HG02981 (cell line): ENCODE data around the gene UBE2V1.
A peak's percentile ranks its signal among the peaks of the same experiment; 100 is the strongest.
"Not testable (repeated sequence)": the region's sequence is repeated elsewhere in the genome, so short reads cannot be mapped to it uniquely, and the experiment has no call there.

ENCODE experiments used
- ATAC-seq: cut with Tn5 transposase; IDR thresholded peaks from one replicate; pipeline ENCODE4 v1.9.1; 2021; ENCODE audit warnings: mild to moderate bottlenecking, moderate library complexity; ENCODE audit not compliant: unreplicated experiment

Gene UBE2V1

DNA sequence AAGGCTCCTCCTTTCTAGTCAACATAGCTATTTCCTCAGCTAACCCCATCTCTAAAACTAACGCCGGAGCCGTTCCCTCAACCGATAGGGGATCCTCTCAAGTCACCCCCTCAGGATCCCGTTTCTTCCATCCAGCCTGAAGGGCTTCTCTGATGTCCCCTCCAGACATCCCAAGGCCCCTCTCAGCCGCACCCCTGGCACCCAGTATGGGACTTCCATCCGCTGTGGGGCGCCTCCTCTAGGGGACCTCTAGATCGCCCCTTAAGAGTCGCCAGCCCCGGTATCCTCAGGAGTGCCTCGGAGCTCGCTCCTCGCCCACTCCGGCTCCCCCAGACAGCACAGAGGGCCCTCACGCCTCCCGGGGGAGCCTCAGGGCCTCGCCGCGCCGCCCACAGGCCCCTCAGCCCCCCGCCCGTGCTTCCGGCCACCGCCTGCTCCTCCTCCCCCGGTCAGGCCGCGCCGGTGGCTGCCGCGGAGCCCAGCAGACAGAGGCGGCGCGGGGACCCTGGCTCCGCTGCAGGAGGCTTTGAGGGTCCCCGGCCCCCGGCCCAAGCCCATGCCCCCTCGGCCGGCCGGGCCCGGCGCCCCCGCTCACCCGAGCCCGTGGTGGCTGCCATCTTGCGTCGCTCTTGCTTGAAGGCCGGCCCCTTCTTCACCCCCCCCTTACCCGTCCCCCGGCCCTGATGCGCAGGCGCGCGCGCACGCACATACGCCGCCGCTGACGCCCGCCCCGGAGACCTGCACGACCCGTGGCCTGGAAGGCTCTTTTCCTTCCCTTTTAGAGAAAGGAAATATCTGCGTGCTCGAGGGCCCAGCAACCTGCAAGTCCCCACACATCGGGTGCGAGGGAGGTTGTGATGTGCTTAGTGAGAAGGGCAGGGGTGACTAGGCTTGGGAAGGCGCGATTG lies at the start of gene UBE2V1:
TSS of gene UBE2V1 (minus strand) at position 639 of the 908 bp plus-strand sequence. CDS start at position 617, 22 bp downstream.
- peak; percentile 27 for ATAC-seq

DNA sequence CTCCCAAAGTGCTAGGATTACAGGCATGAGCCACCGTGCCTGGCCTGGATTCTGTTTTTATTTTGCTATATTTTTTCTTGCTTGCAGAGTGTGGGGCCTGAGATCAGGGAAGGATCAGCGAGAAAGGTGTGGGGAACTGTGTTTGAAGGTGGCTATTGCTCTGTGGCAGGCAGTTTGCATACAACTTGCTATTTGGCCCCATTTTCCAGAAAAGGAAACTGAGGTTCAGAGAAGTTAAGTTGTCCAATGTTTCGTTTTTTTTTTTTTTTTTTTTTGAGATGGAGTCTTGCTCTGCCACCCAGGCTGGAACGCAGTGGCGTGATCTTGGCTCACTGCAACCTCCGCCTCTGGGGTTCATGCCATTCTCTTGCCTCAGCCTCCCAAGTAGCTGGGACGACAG lies 48.5 kb upstream of the UBE2V1 start:
- ATAC-seq: not testable (repeated sequence)

DNA sequence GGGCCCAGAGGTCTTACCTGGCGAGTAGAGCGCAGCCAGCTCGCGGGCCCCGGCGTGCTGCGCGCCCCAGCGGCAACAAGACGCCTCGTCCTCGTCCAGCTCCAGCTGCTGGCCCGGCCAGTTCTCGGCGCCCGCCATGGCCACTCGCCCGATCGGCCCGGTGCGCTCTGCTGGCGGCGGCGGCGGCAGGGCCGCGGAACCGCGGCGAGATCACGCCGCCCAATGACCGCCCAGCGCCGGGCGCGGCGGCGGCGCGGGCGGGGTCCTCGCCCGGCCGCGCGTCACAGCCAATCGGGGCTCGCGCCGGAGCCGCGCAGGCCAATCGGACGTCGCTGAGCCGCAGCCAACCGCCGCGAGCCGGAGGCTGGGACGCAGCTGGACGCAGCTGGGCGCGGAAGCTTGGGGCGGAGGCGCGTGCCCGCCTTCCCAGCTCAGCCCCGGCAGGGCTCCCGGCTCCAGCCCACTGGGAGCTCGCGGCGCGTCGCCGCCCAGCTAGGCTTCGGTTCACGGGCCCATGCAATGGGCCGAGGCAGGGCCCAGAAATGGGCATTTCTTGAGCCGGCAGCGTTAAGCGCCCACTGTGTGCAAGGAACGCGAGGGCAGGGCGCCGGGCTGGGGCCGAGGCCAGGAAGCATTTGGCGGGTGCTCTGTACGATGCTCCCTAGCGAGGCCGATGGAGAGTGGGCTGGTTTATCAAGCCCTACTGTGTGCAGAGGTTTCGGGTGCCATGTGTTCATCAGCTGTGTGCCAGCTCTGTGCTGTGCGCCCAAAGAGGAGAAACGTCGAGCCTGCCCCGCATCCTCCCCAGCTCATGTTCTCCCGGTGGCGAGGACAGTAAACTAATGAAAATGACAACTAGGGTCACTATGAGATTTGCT lies 40.8 kb upstream of the UBE2V1 start, which contains the start of gene PEDS1:
TSS of gene PEDS1 (minus strand) at position 224 of the 878 bp plus-strand sequence. CDS start at position 138, 86 bp downstream.
- ATAC-seq: peak; percentile 95

DNA sequence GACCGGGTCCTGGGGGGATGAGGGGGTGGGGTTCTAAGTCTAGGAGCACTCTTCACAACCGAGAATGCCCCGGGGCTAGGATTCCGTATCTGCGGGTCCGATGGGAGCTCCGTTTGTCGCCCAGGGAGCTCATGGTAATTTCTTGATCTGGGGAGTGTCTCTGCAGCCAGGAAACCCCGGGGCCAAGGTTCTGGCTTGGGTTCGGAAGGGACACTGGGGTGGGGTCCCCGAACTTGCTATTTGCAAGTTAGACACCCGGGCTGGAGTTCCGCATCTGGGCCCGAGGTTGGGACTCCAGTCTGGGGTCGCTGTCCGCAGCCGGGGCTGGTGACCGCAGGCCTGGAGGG lies 40.2 kb upstream of the UBE2V1 start:
- no peak for ATAC-seq

DNA sequence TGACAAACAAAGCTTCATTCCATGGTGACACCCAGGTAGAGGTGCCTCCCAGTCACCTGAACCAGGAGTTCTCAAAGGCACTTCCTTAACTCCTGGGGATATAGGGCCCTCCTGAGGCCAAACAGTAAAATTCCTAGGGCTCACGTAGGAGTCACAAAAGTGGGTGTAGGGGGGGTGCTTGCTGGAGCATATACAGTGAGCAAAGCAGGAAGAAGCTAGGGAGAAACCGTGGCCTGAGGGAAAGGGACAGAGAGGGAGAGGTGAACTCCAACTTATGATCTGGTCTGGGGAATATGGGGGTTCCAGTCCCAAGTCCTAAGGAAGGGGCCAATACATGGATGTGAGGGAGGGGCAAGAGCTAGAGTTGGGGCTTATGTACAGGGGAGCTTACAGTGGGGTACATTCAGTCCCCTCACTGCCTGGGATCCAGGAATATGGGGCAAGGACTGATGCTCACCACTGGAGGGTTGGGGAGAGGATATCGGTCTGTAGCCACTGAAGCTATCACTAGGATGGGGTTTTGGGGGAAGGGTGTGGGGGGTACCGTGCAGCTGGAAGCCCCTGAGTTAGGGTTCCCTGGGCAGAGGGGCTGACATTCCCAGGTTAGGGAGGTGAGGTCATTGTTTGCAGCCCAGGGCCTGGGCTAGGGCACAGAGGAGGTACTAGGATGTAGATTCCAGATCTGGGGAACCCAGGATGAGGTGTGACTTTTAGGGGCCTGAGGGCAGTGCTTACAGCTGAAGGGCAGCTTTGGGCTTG lies 39.6 kb upstream of the UBE2V1 start:
- ATAC-seq: no peak

GRCh38 chr20:50151034-50151743 lies 38.2 kb upstream of the UBE2V1 start:
- ATAC-seq: no peak

- no peak for ATAC-seq
Measured at GRCh38 chr20:50149481-50150254, 36.7 kb upstream of the UBE2V1 start.

DNA sequence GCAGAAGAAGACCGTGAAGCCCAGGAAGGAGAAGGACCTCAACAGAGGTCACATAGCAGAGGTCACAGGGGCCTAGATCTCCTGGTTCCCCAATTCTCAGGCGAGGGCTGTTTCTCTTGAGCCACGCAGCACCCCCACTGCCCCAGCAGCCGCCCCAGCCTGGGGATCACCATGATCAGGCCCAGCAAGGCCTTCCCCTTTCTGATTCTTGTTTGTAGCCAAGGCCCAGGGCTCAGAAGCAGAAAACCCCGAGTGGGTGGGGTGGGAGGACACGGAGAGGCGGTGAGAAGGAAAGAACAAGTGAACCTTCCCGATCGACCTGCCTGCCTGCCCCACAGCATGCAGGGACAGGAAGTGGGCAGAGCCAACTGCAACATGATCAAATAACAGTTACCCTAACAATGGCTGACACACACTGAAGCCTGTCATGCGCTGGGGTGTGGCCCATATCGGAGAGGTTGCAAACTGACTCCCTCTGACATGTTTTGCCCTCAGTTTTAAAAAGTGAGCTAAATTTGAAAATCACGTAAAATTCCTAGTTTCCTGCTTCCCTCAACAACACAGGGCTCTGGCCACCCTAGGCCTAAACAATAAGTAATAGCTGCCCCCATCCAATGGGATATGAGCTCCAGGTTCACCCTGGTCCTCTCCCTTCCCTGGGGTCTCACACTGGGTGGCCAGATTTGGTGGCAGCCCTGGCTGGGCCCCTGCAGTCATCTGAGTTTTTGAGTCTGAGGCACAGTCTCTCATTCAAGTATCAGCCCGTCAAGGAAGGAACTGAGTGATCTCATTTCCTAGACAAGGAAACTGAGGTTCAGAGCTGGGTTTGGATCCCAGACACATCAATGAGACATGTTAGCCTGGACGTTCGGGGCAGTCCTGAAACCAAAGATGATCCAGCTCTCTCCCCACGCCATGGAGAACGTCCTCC lies 34.0 kb upstream of the UBE2V1 start:
- ATAC-seq: peak; percentile 69

DNA sequence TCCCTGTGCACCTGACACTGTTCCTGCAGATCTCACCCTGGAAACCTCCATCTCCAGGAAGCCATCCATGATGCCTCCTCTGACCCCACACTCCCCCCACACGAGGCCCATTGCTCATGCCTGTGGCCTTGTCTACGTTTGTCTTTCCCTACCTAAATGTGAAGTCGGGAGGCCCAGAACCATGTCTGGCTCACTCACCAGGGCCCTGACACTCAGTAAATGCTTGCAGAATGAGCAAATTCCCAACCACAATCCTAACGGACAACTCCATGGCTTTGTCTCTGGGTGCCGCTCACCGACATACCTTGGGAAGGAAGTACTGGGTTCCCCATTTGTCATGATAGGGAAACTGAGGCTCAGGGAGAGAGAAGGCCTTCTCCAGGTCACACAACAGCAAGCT lies 33.3 kb upstream of the UBE2V1 start:
- no peak for ATAC-seq

GRCh38 chr20:50145566-50145965 lies 32.6 kb upstream of the UBE2V1 start:
- ATAC-seq: no peak

DNA sequence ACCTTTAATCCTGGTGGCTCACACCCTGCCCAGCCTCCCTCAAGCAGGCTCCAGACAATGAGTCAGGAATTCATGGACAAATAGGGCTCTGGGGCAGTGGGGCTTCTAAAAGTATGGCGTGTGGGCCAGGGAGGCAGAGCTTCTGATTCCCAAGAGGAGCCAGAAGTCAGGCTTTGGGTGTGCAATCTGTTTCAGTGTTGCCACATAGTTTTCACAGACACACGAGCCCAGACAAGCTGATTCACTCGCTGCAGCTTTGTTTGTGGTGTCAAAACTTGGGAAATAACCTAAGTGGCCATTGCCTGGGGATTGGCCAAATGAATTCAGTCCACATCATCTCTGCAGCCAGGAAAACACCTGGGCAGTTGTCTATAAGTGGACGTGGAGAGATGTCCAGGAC lies 31.4 kb upstream of the UBE2V1 start:
- no peak for ATAC-seq

DNA sequence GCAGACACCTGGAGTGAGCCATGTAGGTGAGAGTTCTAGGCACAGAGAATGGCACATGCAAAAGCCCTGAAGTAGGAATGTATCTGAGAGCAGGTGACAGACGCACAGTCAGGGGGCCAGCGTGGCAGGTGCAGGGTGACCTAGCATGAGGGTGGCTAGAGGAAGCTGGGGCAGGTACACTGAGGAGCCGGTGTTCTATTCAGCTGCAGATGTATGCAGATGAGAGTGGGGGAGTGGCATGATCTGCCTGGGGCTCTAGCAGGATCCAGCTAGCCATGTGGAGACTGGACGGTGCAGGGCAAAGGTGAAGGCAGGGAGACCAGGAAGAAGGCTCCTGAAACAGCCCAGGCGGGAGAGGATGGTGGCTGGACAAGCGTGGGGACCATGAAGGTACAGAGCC lies 29.9 kb upstream of the UBE2V1 start:
- ATAC-seq: no peak

DNA sequence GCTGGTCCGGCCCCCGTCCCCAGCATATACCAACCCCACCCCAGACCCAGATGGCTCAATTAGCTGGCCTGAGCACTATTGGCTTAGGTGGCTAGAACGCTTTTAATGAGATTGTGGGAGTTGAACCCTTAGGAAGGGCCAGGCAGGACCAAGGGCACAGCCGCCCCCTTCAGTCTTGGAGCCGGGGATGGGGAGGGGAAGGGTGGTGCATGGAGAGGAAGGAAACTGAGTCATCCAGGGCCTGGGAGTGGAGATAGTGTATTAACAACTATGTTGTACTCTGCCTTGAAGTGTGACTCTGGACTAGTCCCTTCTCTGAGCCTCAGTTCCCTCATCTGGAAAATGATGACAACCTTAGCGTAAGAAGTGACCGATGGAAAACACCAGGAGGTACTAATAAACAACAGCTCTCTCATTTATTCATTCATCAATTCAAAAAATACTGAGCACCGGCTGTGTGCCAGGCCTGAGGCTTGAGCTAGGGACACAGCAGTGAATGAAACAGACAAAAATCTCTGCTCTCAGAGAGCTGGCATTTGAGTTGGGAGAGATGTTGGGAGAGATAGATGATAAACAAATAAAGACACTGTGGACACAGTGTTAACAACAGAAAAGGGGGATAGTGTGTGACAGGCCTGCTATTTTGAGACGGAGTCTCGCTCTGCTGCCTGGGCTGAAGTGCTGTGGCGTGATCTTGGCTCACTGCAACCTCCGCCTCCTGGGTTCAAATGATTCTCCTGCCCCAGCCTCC lies 29.0 kb upstream of the UBE2V1 start:
- ATAC-seq: no peak

- ATAC-seq: no peak
Measured at GRCh38 chr20:50141018-50141675, 28.2 kb upstream of the UBE2V1 start.

GRCh38 chr20:50140339-50140859 lies 27.4 kb upstream of the UBE2V1 start:
- no peak for ATAC-seq

DNA sequence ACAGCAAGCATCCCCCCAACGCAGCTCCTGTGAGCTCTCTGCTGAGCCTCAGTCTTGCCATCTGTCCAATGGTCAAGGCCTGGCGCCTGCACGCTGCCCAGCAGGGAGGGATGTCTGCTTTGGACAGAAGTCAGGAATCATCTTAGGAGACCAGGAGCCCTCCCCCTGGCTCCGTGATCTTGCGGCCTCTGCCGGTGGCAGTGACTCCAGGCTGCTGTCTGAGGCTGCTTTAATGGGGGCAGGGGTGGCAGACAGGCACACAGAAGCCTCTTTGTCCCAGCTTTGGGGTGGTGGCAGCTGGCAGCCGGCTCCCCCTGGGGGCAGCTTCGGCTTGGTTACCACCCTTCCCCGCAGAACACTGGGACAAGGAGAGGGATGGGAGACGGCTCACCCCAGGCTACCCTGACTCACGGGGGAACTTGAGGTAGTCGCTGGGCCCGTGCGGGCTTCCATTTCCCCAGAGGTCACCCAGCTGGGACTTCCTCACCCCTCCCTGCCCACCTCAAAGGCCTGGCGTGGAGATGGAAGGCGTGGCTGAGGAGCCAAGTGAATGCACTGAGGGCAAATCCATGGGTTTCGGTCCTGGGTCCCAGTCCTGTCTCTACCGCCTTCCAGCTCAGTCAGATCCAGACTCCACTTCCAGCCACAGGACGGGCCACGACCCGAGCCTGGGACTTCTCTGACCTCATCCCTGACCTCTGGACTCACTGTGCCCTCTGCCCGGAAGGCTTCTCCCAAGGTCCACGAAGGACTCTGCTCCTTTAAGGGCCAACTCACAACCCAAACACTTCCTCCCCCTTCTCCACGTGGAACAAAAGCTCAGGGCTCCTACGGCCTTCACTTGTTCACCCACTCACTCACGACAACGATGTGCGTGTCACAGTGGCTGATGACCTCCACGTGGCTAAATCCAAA lies 25.8 kb upstream of the UBE2V1 start:
- ATAC-seq: no peak
